ENCODE results near the gene HSD3B7. TPM values are rescaled to one million over a fixed set of nuclear protein-coding genes. Genes with fewer than 3 reads are reported as not detected.

The HSD3B7 gene
- total RNA-seq, 1 experiment from 2014 or later, result 5.5 TPM

GRCh38 chr16:30942426-30942806, 42.6 kb upstream of the HSD3B7 start:
- Histone ChIP-seq H3K4ac (ENCODE audit: low read depth, low read length) (no peak overlapping the region), H3K4me1 (ENCODE audit: insufficient read depth, low read length) (peaks cover 2% of the 10 kb centered on the region; the same call in 1 of the 2 replicates), H4K91ac (ENCODE audit: insufficient read length, low read depth, low read length) (no peak overlapping the region), H3K14ac (ENCODE audit: insufficient read depth, low read length) (no peak overlapping the region), H3K79me1 (ENCODE audit: insufficient read depth, low read depth, low read length, poor library complexity, severe bottlenecking) (no peaks in the 10 kb centered on the region), H3K9ac (ENCODE audit: extremely low read depth, insufficient read length, low read length) (no peak overlapping the region), H3K23me2 (ENCODE audit: insufficient read length, low read depth, low read length, poor library complexity, severe bottlenecking) (no peaks in the 10 kb centered on the region), H2BK5ac (ENCODE audit: insufficient read length, low read length) (no peak overlapping the region), H2BK12ac (ENCODE audit: insufficient read length, low read depth, low read length) (no peak overlapping the region), H3K27ac (ENCODE audit: insufficient read length, low read depth, low read length) (no peak overlapping the region), H4K5ac (ENCODE audit: insufficient read length, low read depth, low read length) (no peak overlapping the region), H3K9me3 (ENCODE audit: control insufficient read depth, low read depth, low read length) (no peaks in the 10 kb centered on the region), H3K18ac (ENCODE audit: insufficient read length, low read depth, low read length) (no peak overlapping the region), H3K56ac (ENCODE audit: insufficient read length, low read depth, low read length) (no peak overlapping the region), H2AFZ (ENCODE audit: low read length) (no peak overlapping the region), H2BK120ac (ENCODE audit: low read depth, low read length, poor library complexity, severe bottlenecking) (no peak overlapping the region), H3K79me2 (ENCODE audit: insufficient read depth, low read length) (no peaks in the 10 kb centered on the region), H2BK20ac (ENCODE audit: low read depth, low read length, poor library complexity, severe bottlenecking) (no peak overlapping the region), H3T11ph (ENCODE audit: low read length) (no peak overlapping the region), H3K27me3 (ENCODE audit: insufficient read depth, low read length) (no peaks in the 10 kb centered on the region), H3K23ac (ENCODE audit: insufficient read length, low read depth, low read length) (no peak overlapping the region), H3K4me2 (ENCODE audit: insufficient read depth, insufficient read length, low read length) (no peak overlapping the region), H2AK5ac (ENCODE audit: insufficient read length, low read length) (no peak overlapping the region), H2BK15ac (ENCODE audit: low read depth, low read length) (no peak overlapping the region), H4K20me1 (ENCODE audit: control insufficient read depth, insufficient read depth, insufficient read length) (no peaks in the 10 kb centered on the region), H4K8ac (replicated peaks; ENCODE audit: insufficient read length, low read depth, low read length) (no peak overlapping the region)
- peaks cover 31 to 68% (median 50%) of the 10 kb centered on the region in 3 experiments; a peak in 6 of 7 replicates for H3K36me3 Mint-ChIP-seq (ENCODE audit: insufficient read depth in 1 of 3, low read depth in 3 of 3)
- TF ChIP-seq CTCF (conservative IDR thresholded peaks at IDR 0.05), result no peak
- no peaks in the 10 kb centered on the region for H3K27me3 Mint-ChIP-seq (ENCODE audit: low read depth)
- no peak for DNase-seq
- no peak overlapping the region for H3K4me3 Mint-ChIP-seq
- H3K4me1 Mint-ChIP-seq, result peaks cover 17 to 27% of the 10 kb centered on the region in 2 experiments
- no peaks in the 10 kb centered on the region; a peak in 1 of 5 replicates for H3K9me3 Mint-ChIP-seq
- H3K27ac Mint-ChIP-seq, result no peak overlapping the region
- WGBS (ENCODE audit: extremely low coverage, insufficient read length, low lambda C conversion rate), result no CpG with 5 or more reads among the region's 4 CpGs
